PC-3 (cell line): Measurements from ENCODE around the gene STK33. TPM values are rescaled to one million over a fixed set of nuclear protein-coding genes. Genes with fewer than 3 reads are reported as not detected.

Source experiments
- ATAC-seq: fragments of 200-7000 bp; cut with Tn5 transposase; 2 replicates; pipeline ENCODE4 v1.9.1; 2020; ENCODE audit warnings: mild to moderate bottlenecking, moderate library complexity
- BruUV-seq: library from RNA; stranded (reverse); fragments of 400-500 nt; replicated peaks from 2 replicates; lab custom pipeline; 2021; lab: Mats Ljungman, UMichigan
- CTCF ChIA-PET: fragments of 300-600 bp; sonication (Branson Sonifier 250); formaldehyde crosslinking; loops from one replicate; lab custom pipeline; 2022; ENCODE audit warnings: antibody characterized with exemption; lab: Charles Lee
- POLR2A ChIA-PET: fragments of 300-600 bp; sonication (Branson Sonifier 250); formaldehyde crosslinking; loops from one replicate; lab custom pipeline; 2022; ENCODE audit warnings: antibody characterized with exemption; ENCODE audit not compliant: unreplicated experiment; lab: Charles Lee
- DNase-seq: peaks from one replicate; pipeline ENCODE4 v3.0.0-alpha.2; 2015
- H2AFZ ChIP-seq: fragments of 300-600 bp; sonication (generic); 2 replicates; pipeline ENCODE4 v1.6.0; 2016; ENCODE audit warnings: antibody characterized with exemption, low read length
- H3F3A ChIP-seq: fragments of 300-600 bp; sonication (generic); one replicate; pipeline ENCODE4 v1.6.0; 2017; ENCODE audit warnings: antibody characterized with exemption, low read length, control low read depth, mild to moderate bottlenecking; ENCODE audit not compliant: unreplicated experiment
- H3K27ac ChIP-seq: fragments of 300-600 bp; sonication (generic); 2 replicates; pipeline ENCODE4 v1.5.1; 2016; ENCODE audit warnings: mild to moderate bottlenecking, low read length
- H3K27me3 ChIP-seq: fragments of 300-600 bp; sonication (generic); 2 replicates; pipeline ENCODE4 v1.6.1; 2016; ENCODE audit warnings: low read length, mixed read lengths
- H3K36me3 ChIP-seq: fragments of 300-600 bp; sonication (generic); 2 replicates; pipeline ENCODE4 v1.6.1; 2016; ENCODE audit warnings: low read depth, mixed run types, low read length, mixed read lengths
- H3K4me1 ChIP-seq: fragments of 300-600 bp; sonication (generic); 2 replicates; pipeline ENCODE4 v1.5.1; 2016; ENCODE audit warnings: low read length; ENCODE audit not compliant: insufficient read depth
- H3K4me2 ChIP-seq: fragments of 300-600 bp; sonication (generic); 2 replicates; pipeline ENCODE4 v1.6.0; 2016; ENCODE audit warnings: low read length
- H3K4me3 ChIP-seq: fragments of 300-600 bp; sonication (generic); 2 replicates; pipeline ENCODE4 v1.5.1; 2016; ENCODE audit warnings: mild to moderate bottlenecking, low read length, mixed read lengths
- H3K79me2 ChIP-seq: fragments of 300-600 bp; sonication (generic); 2 replicates; pipeline ENCODE4 v1.6.1; 2017; ENCODE audit warnings: low read length, mixed read lengths
- H3K9ac ChIP-seq: fragments of 300-600 bp; sonication (generic); 2 replicates; pipeline ENCODE4 v1.6.0; 2016; ENCODE audit warnings: mild to moderate bottlenecking, low read length
- H3K9me2 ChIP-seq: fragments of 300-600 bp; sonication (generic); replicated peaks from 2 replicates; pipeline ENCODE4 v1.6.1; 2016; ENCODE audit warnings: mixed run types, low read length, mixed read lengths
- H3K9me3 ChIP-seq: fragments of 300-600 bp; sonication (generic); 2 replicates; pipeline ENCODE4 v1.6.1; 2016; ENCODE audit warnings: low read length, mixed read lengths
- H4K20me1 ChIP-seq: fragments of 300-600 bp; sonication (generic); 2 replicates; pipeline ENCODE4 v1.6.1; 2016; ENCODE audit warnings: low read length, mixed read lengths
- EZH2 ChIP-seq: fragments of 300-600 bp; sonication (generic); IDR thresholded peaks from one replicate; pipeline ENCODE4 v1.6.1; 2017; ENCODE audit warnings: antibody characterized with exemption, mild to moderate bottlenecking, low read length; ENCODE audit not compliant: unreplicated experiment
- EZH2phosphoT487 ChIP-seq: fragments of 300-600 bp; sonication (generic); IDR thresholded peaks from 2 replicates; pipeline ENCODE4 v1.6.1; 2018; ENCODE audit warnings: mild to moderate bottlenecking, antibody characterized with exemption, low read length, borderline replicate concordance
- intact Hi-C: fragments of 100-400 bp; cut with micrococcal nuclease; formaldehyde crosslinking; loops from 2 replicates; pipeline ENCODE4 v1.9.0; 2023
- total RNA-seq: library from RNA; depleted of rRNA; stranded (reverse); fragments of >200 nt; gene quantifications from 2 replicates; pipeline ENCODE4 v1.2.3, GENCODE V29; 2014
- TF ChIP-seq, protein P1 (sequence below): fragments of 300-600 bp; sonication (generic); conservative IDR thresholded peaks from 2 replicates; pipeline ENCODE4 v1.5.1; 2017; ENCODE audit warnings: antibody characterized with exemption, low read depth, mild to moderate bottlenecking, low read length

STK33 gene
- total RNA-seq, 1 experiment from 2014 or later: not detected

DNA sequence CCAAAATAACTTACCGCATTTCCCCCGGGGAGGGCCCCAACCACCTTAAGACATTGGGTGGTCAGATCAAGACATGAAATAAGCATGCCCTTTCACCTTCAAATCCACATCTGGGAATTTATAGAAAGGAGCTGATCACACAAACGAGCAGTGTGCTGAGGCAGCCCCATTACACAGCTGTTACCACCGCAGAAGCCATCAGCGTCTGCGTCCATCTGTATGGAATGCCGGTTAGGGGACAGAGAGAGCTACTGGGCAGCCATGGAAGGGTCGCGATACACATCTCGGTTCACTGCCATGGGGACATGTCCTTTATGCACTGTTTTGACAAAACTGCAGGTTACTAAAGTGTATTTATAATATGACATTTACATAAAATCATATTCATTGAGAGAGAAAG, 225.3 kb downstream of the STK33 start:
- Histone ChIP-seq H3F3A (no peaks in the 10 kb centered on the region), H3K9ac (no peak overlapping the region), H2AFZ (no peak overlapping the region), H3K4me3 (no peak overlapping the region), H3K27ac (no peak overlapping the region), H3K79me2 (no peaks in the 10 kb centered on the region), H3K27me3 (peaks cover 53% of the 10 kb centered on the region), H3K9me2 (no peaks in the 10 kb centered on the region), H3K4me1 (no peaks in the 10 kb centered on the region), H4K20me1 (no peaks in the 10 kb centered on the region), H3K36me3 (no peaks in the 10 kb centered on the region), H3K9me3 (no peaks in the 10 kb centered on the region), H3K4me2 (no peak overlapping the region)
- no TSS peak for BruUV-seq
- DNase-seq (no peak), ATAC-seq (no peak)
- ChIA-PET CTCF (no interaction called here), POLR2A (no interaction called here)
- intact Hi-C loops: no loop called here
- TF ChIP-seq, protein P1, sequence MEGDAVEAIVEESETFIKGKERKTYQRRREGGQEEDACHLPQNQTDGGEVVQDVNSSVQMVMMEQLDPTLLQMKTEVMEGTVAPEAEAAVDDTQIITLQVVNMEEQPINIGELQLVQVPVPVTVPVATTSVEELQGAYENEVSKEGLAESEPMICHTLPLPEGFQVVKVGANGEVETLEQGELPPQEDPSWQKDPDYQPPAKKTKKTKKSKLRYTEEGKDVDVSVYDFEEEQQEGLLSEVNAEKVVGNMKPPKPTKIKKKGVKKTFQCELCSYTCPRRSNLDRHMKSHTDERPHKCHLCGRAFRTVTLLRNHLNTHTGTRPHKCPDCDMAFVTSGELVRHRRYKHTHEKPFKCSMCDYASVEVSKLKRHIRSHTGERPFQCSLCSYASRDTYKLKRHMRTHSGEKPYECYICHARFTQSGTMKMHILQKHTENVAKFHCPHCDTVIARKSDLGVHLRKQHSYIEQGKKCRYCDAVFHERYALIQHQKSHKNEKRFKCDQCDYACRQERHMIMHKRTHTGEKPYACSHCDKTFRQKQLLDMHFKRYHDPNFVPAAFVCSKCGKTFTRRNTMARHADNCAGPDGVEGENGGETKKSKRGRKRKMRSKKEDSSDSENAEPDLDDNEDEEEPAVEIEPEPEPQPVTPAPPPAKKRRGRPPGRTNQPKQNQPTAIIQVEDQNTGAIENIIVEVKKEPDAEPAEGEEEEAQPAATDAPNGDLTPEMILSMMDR: no peak
- TF ChIP-seq EZH2phosphoT487 (no peak), EZH2 (no peak)

DNA sequence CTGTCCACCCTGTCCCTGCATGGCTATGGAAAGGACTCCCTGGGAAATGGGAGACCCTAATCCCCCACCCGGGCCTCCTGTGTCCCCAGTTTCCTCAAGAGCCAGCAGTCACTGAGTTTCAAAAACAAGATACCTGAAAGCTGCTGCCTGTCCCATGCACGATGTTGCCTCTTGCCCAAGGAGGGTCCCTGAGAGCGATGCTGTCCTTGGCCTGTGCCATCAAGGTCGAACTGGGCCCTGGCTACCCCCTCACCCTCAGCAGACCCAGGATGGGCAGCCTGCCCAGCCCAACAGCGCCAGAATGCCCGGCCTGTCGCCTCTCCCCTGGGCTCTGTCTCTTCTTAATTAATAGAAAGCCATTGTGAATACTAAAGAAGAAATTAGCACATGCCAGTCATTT, 225.8 kb downstream of the STK33 start:
- intact Hi-C loops: no loop called here
- H4K20me1 ChIP-seq: no peaks in the 10 kb centered on the region
- H3K27me3 ChIP-seq: peaks cover 58% of the 10 kb centered on the region
- no peak overlapping the region for H3K4me3 ChIP-seq
- H3K27ac ChIP-seq: no peak overlapping the region
- no peak overlapping the region for H2AFZ ChIP-seq
- H3K4me2 ChIP-seq: no peak overlapping the region
- TF ChIP-seq, protein P1: no peak
- TF ChIP-seq EZH2phosphoT487 (no peak), EZH2 (no peak)
- DNase-seq: no peak
- ChIA-PET POLR2A (no interaction called here), CTCF (no interaction called here)
- H3K9me3 ChIP-seq: no peaks in the 10 kb centered on the region
- BruUV-seq: no TSS peak
- no peaks in the 10 kb centered on the region for H3K79me2 ChIP-seq
- H3K4me1 ChIP-seq: no peaks in the 10 kb centered on the region
- H3K9me2 ChIP-seq: no peaks in the 10 kb centered on the region
- H3K9ac ChIP-seq: no peak overlapping the region
- no peaks in the 10 kb centered on the region for H3F3A ChIP-seq
- no peaks in the 10 kb centered on the region for H3K36me3 ChIP-seq
- ATAC-seq: no peak

DNA sequence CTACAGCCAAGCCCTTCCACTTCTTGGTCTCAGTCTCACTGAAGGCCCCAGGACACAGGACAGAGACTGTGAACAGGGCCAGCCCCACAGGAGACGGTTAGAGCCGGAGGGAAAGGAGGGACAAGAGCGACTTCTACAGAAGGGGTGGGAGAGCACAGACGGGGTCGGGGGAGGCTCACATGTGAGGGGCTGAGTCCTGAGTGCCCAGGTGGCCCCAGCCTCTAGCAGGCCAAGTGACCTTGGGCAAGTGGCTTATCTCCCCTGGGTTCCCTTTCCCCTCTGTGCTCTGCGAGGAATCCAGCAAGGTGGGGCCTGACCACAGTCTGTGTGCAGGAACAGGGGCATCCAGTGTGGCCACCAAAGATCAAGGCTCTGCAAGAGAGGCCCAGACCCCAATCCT, 227.7 kb downstream of the STK33 start:
- no peaks in the 10 kb centered on the region for H4K20me1 ChIP-seq
- DNase-seq (no peak), ATAC-seq (no peak)
- peaks cover 58% of the 10 kb centered on the region for H3K27me3 ChIP-seq
- no peaks in the 10 kb centered on the region for H3K9me3 ChIP-seq
- H2AFZ ChIP-seq: no peak overlapping the region
- no peak overlapping the region for H3K4me2 ChIP-seq
- no peak overlapping the region for H3K9ac ChIP-seq
- no peaks in the 10 kb centered on the region for H3K9me2 ChIP-seq
- no peak overlapping the region for H3K4me3 ChIP-seq
- H3K36me3 ChIP-seq: no peaks in the 10 kb centered on the region
- H3K27ac ChIP-seq: no peak overlapping the region
- no peaks in the 10 kb centered on the region for H3K4me1 ChIP-seq
- POLR2A ChIA-PET: no interaction called here
- no TSS peak for BruUV-seq
- CTCF ChIA-PET: no interaction called here
- TF ChIP-seq EZH2: no peak
- no peak for TF ChIP-seq EZH2phosphoT487
- TF ChIP-seq, protein P1: no peak
- intact Hi-C loops: no loop called here
- H3K79me2 ChIP-seq: no peaks in the 10 kb centered on the region
- H3F3A ChIP-seq: no peaks in the 10 kb centered on the region
